HCT116 (cell line): ENCODE results near the gene FCRL1. TPM values are rescaled to one million over a fixed set of nuclear protein-coding genes. Genes with fewer than 3 reads are reported as not detected.

ENCODE experiments used
- ATAC-seq: fragments of 200-7000 bp; cut with Tn5 transposase; 2 replicates; pipeline ENCODE4 v1.9.1; 2020; ENCODE audit warnings: mild to moderate bottlenecking, moderate library complexity
- BruUV-seq: library from RNA; stranded (reverse); fragments of 400-500 nt; replicated peaks from 2 replicates; lab custom pipeline; 2021; lab: Mats Ljungman, UMichigan
- CTCF ChIA-PET: fragments of 300-600 bp; sonication (Branson Sonifier 250); formaldehyde crosslinking; loops from one replicate; lab custom pipeline; 2021; ENCODE audit warnings: antibody characterized with exemption; lab: Charles Lee
- POLR2A ChIA-PET: fragments of 300-600, 350-600 bp; sonication (Branson Sonifier 250); formaldehyde crosslinking; loops from one replicate; lab custom pipeline; 2021; ENCODE audit warnings: antibody characterized with exemption; lab: Charles Lee
- RAD21 ChIA-PET, 2 experiments: fragments of 300-600 bp; sonication (Branson Sonifier 250); formaldehyde crosslinking; loops; one replicate each; lab custom pipeline; 2023; ENCODE audit warnings: low total read pairs in 2 of 2; ENCODE audit not compliant: uncharacterized antibody in 2 of 2, unreplicated experiment in 2 of 2, low non-redundant PET in 1 of 2; lab: Charles Lee
- DNase-seq: peaks from one replicate; pipeline ENCODE4 v3.0.0-alpha.2; 2010; ENCODE audit warnings: low read depth, low spot score
- H2AFZ ChIP-seq: fragments of 200-600 bp; shearing (Covaris generic), sonication (generic); 2 replicates; pipeline ENCODE4 v1.6.1; 2017; ENCODE audit warnings: low read depth, mixed run types, mixed read lengths, antibody characterized with exemption, low read length; ENCODE audit not compliant: poor library complexity, severe bottlenecking
- H3K27ac ChIP-seq: 2 replicates; pipeline ENCODE4 v1.5.1; 2012; ENCODE audit warnings: low read depth, low read length
- H3K27me3 ChIP-seq: fragments of 200-600 bp; sonication (generic); 2 replicates; pipeline ENCODE4 v1.6.1; 2016; ENCODE audit warnings: mixed run types, low read length, mixed read lengths; ENCODE audit not compliant: insufficient read depth
- H3K36me3 ChIP-seq, 2 experiments: fragments of 200-500 bp in 1 of 2; fragments of 200-600 bp in 1 of 2; sonication (Bioruptor generic) in 1 of 2; sonication (generic) in 1 of 2; 2 replicates each; pipeline versions ENCODE4 v1.5.1 to v1.6.1; 2014 to 2016; ENCODE audit warnings: low read length in 2 of 2, inconsistent platforms in 1 of 2, mixed read lengths in 1 of 2, mixed run types in 1 of 2; ENCODE audit not compliant: insufficient read depth in 2 of 2, control insufficient read depth in 1 of 2
- H3K4me1 ChIP-seq, 2 experiments: fragments of 200-600 bp in 1 of 2; sonication (generic) in 1 of 2; 2 replicates each; pipeline versions ENCODE4 v1.5.1 to v1.6.1; 2012 to 2017; ENCODE audit warnings: low read length in 2 of 2, inconsistent platforms in 1 of 2, mild to moderate bottlenecking in 1 of 2, mixed read lengths in 1 of 2, mixed run types in 1 of 2, moderate library complexity in 1 of 2; ENCODE audit not compliant: insufficient read depth in 2 of 2, control insufficient read depth in 1 of 2
- H3K4me2 ChIP-seq: fragments of 200-600 bp; sonication (generic); 2 replicates; pipeline ENCODE4 v1.6.1; 2017; ENCODE audit warnings: mixed run types, low read length, mixed read lengths
- H3K4me3 ChIP-seq, 2 experiments: fragments of 200-600 bp in 1 of 2; sonication (generic) in 1 of 2; replicated peaks in 1 of 2; 2 replicates each; pipeline ENCODE4 v1.5.1; 2011 to 2016; ENCODE audit warnings: low read length in 2 of 2, control low read depth in 1 of 2, low read depth in 1 of 2, mild to moderate bottlenecking in 1 of 2, mixed read lengths in 1 of 2, mixed run types in 1 of 2
- H3K79me2 ChIP-seq: fragments of 200-600 bp; sonication (generic); 2 replicates; pipeline ENCODE4 v1.6.1; 2017; ENCODE audit warnings: mild to moderate bottlenecking, mixed run types, low read length, moderate library complexity, mixed read lengths; ENCODE audit not compliant: insufficient read depth
- H3K9ac ChIP-seq: fragments of 200-600 bp; sonication (generic); 2 replicates; pipeline ENCODE4 v1.6.1; 2016; ENCODE audit warnings: low read length, mixed read lengths
- H3K9me2 ChIP-seq: fragments of 200-600 bp; sonication (generic), shearing (Covaris generic); 2 replicates; pipeline ENCODE4 v1.6.1; 2017; ENCODE audit warnings: mixed run types, mild to moderate bottlenecking, moderate library complexity; ENCODE audit not compliant: insufficient read depth
- H3K9me3 ChIP-seq, 2 experiments: fragments of 200-500 bp in 1 of 2; fragments of 200-600 bp in 1 of 2; sonication (Bioruptor generic) in 1 of 2; sonication (generic) in 1 of 2; 2 replicates each; pipeline ENCODE4 v1.6.1; 2014 to 2017; ENCODE audit warnings: low read length in 2 of 2, mixed read lengths in 2 of 2, inconsistent platforms in 1 of 2, low read depth in 1 of 2, mild to moderate bottlenecking in 1 of 2, mixed run types in 1 of 2, moderate library complexity in 1 of 2; ENCODE audit not compliant: control insufficient read depth in 1 of 2, insufficient read depth in 1 of 2
- H4K20me1 ChIP-seq: fragments of 200-600 bp; sonication (generic), shearing (Covaris generic); 2 replicates; pipeline ENCODE4 v1.6.1; 2017; ENCODE audit warnings: mixed run types, mild to moderate bottlenecking, moderate library complexity; ENCODE audit not compliant: insufficient read depth
- CEBPB ChIP-seq: IDR thresholded peaks from 2 replicates; pipeline ENCODE4 v1.6.1; 2012; ENCODE audit warnings: low read depth
- EGR1 ChIP-seq: IDR thresholded peaks from 2 replicates; pipeline ENCODE4 v1.6.1; 2012; ENCODE audit warnings: low read depth
- ELF1 ChIP-seq: IDR thresholded peaks from 2 replicates; pipeline ENCODE4 v1.6.1; 2012; ENCODE audit warnings: low read depth, borderline replicate concordance
- EZH2 ChIP-seq: fragments of 200-600 bp; sonication (generic); IDR thresholded peaks from 2 replicates; pipeline ENCODE4 v1.6.1; 2017; ENCODE audit warnings: antibody characterized with exemption, mixed run types
- JUND ChIP-seq: IDR thresholded peaks from 2 replicates; pipeline ENCODE4 v1.6.1; 2012
- POLR2AphosphoS5 ChIP-seq: IDR thresholded peaks from 2 replicates; pipeline ENCODE4 v1.6.1; 2011; ENCODE audit warnings: mild to moderate bottlenecking, low read depth, low read length, moderate library complexity
- RAD21 ChIP-seq: IDR thresholded peaks from 2 replicates; pipeline ENCODE4 v1.6.1; 2012; ENCODE audit warnings: low read depth, mild to moderate bottlenecking
- SIN3A ChIP-seq: IDR thresholded peaks from 2 replicates; pipeline ENCODE4 v1.6.1; 2012; ENCODE audit warnings: low read depth
- SP1 ChIP-seq: IDR thresholded peaks from 2 replicates; pipeline ENCODE4 v1.6.1; 2012; ENCODE audit warnings: low read depth
- TCF7L2 ChIP-seq: IDR thresholded peaks from 2 replicates; pipeline ENCODE4 v1.7.0; 2011; ENCODE audit warnings: borderline replicate concordance, inconsistent platforms; ENCODE audit not compliant: insufficient read depth, insufficient read length; ENCODE audit errors: extremely low read depth
- YY1 ChIP-seq: IDR thresholded peaks from 2 replicates; pipeline ENCODE4 v1.6.1; 2011; ENCODE audit warnings: low read length, low read depth, moderate library complexity, mild to moderate bottlenecking; ENCODE audit not compliant: insufficient replicate concordance; ENCODE audit errors: extremely low read depth
- ZFX ChIP-seq: fragments of 450-650 bp; IDR thresholded peaks from 2 replicates; pipeline ENCODE4 v1.6.1; 2017
- intact Hi-C: fragments of 100-400 bp; cut with micrococcal nuclease; formaldehyde crosslinking; loops from 2 replicates; pipeline ENCODE4 v1.10.0; 2022
- total RNA-seq: library from RNA; stranded (reverse); gene quantifications from one replicate; pipeline ENCODE4 v1.2.1, GENCODE V29; 2021; ENCODE audit not compliant: unreplicated experiment
- TF ChIP-seq, protein P1 (sequence below): IDR thresholded peaks from 2 replicates; pipeline ENCODE4 v1.6.1; 2012; ENCODE audit warnings: low read depth
- TF ChIP-seq, protein P2 (sequence below): IDR thresholded peaks from 2 replicates; pipeline ENCODE4 v1.6.1; 2011; ENCODE audit warnings: mild to moderate bottlenecking, low read length, moderate library complexity; ENCODE audit not compliant: insufficient replicate concordance; ENCODE audit errors: extremely low read depth
- TF ChIP-seq, protein P3 (sequence below): IDR thresholded peaks from 2 replicates; pipeline ENCODE4 v1.6.1; 2012

Gene FCRL1
- total RNA-seq, 1 experiment from 2014 or later = not detected

- DNase-seq = no peak
- no peak overlapping the region for H3K27ac ChIP-seq
- no TSS peak for BruUV-seq
- H3K4me3 ChIP-seq = no peak overlapping the region
- POLR2A ChIA-PET = no interaction called here
- peaks cover 65% of the 10 kb centered on the region for H3K27me3 ChIP-seq
- H3K79me2 ChIP-seq = no peaks in the 10 kb centered on the region
- no peaks in the 10 kb centered on the region for H4K20me1 ChIP-seq
- no peak for ATAC-seq
- no peak overlapping the region for H3K4me2 ChIP-seq
- H3K36me3 ChIP-seq = no peaks in the 10 kb centered on the region
- H3K9me3 ChIP-seq = no peaks in the 10 kb centered on the region
- H3K4me1 ChIP-seq = no peaks in the 10 kb centered on the region
- H3K9ac ChIP-seq = no peak overlapping the region
- no peaks in the 10 kb centered on the region for H3K9me2 ChIP-seq
- H2AFZ ChIP-seq = no peak overlapping the region
- CTCF ChIA-PET = no interaction called here
- TF ChIP-seq EGR1 (no peak), EZH2 (no peak), TCF7L2 (no peak), CEBPB (no peak), ELF1 (no peak), SIN3A (no peak), ZFX (no peak), RAD21 (no peak), SP1 (no peak), POLR2AphosphoS5 (no peak), JUND (no peak), YY1 (no peak)
- TF ChIP-seq, protein P1, sequence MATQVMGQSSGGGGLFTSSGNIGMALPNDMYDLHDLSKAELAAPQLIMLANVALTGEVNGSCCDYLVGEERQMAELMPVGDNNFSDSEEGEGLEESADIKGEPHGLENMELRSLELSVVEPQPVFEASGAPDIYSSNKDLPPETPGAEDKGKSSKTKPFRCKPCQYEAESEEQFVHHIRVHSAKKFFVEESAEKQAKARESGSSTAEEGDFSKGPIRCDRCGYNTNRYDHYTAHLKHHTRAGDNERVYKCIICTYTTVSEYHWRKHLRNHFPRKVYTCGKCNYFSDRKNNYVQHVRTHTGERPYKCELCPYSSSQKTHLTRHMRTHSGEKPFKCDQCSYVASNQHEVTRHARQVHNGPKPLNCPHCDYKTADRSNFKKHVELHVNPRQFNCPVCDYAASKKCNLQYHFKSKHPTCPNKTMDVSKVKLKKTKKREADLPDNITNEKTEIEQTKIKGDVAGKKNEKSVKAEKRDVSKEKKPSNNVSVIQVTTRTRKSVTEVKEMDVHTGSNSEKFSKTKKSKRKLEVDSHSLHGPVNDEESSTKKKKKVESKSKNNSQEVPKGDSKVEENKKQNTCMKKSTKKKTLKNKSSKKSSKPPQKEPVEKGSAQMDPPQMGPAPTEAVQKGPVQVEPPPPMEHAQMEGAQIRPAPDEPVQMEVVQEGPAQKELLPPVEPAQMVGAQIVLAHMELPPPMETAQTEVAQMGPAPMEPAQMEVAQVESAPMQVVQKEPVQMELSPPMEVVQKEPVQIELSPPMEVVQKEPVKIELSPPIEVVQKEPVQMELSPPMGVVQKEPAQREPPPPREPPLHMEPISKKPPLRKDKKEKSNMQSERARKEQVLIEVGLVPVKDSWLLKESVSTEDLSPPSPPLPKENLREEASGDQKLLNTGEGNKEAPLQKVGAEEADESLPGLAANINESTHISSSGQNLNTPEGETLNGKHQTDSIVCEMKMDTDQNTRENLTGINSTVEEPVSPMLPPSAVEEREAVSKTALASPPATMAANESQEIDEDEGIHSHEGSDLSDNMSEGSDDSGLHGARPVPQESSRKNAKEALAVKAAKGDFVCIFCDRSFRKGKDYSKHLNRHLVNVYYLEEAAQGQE = no peak
- TF ChIP-seq, protein P2, sequence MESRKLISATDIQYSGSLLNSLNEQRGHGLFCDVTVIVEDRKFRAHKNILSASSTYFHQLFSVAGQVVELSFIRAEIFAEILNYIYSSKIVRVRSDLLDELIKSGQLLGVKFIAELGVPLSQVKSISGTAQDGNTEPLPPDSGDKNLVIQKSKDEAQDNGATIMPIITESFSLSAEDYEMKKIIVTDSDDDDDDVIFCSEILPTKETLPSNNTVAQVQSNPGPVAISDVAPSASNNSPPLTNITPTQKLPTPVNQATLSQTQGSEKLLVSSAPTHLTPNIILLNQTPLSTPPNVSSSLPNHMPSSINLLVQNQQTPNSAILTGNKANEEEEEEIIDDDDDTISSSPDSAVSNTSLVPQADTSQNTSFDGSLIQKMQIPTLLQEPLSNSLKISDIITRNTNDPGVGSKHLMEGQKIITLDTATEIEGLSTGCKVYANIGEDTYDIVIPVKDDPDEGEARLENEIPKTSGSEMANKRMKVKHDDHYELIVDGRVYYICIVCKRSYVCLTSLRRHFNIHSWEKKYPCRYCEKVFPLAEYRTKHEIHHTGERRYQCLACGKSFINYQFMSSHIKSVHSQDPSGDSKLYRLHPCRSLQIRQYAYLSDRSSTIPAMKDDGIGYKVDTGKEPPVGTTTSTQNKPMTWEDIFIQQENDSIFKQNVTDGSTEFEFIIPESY = no peak
- TF ChIP-seq, protein P3, sequence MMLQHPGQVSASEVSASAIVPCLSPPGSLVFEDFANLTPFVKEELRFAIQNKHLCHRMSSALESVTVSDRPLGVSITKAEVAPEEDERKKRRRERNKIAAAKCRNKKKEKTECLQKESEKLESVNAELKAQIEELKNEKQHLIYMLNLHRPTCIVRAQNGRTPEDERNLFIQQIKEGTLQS = no peak
- intact Hi-C loops = no loop called here
- RAD21 ChIA-PET = no interaction called here
Observed at GRCh38 chr1:157831968-157832626, 12.2 kb upstream of the FCRL1 start.
